Fibroblast of gingiva (primary cell): ENCODE data around the gene SHANK2.

ENCODE experiments used
- DNase-seq: peaks from one replicate; pipeline ENCODE4 v3.0.0-alpha.2; 2011; ENCODE audit warnings: low read depth

Gene SHANK2

DNA sequence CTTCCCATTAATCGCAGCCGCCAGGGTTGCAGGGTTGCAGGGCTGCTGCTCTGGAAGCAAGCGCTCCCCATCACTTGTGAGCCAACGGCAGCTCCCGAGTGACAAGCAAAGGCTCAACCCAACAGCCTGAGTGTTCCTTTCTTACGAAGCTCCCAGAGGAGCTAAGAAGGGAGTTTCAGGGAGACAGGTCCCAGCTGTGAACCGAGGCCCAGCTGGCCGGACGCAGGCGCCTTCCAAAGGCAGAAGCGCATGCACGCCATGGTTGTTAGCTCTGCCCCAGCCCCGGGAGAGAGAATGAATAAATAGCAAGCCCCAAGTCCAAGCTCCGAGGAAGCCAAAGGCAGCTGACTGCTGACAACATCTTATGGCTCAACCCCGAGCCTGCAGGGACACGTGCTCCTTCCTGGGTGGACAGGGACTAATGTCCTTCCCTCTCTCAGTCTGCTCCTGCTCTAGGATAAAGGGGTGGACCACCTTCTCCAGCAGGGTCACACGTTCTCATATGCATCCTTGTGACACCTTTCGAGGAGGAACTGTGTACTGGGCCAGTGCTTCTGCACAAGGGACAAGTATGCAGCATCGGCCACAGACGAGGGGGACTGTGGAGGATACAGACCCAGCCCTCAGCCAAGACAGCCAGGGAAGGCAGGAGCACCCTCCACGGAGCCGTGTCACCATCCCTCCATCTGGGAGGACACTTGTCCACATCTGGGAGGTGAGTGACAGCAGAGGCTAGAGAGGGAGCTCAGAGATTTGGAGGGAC lies 29.9 kb downstream of the SHANK2 start:
- no peak for DNase-seq

DNA sequence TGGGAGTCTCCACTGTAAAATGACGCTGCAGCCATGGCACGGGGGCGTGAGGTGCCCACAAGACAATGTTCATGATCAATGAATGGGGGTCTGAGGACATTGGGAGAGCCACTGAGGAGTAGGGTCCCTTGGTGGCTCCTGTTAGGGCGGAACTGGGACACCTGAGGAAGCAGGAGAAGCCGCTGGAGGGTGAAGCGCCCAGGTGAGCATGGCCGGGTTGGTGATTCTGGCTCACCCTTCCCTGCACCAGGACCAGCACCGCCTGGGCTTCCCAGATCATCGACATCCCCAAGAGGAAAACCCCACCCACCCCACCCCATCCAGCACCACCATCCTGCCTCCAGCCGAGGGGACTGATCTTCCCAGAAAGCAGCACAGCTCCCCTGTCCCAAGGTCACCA lies 30.6 kb downstream of the SHANK2 start:
- no peak for DNase-seq

DNA sequence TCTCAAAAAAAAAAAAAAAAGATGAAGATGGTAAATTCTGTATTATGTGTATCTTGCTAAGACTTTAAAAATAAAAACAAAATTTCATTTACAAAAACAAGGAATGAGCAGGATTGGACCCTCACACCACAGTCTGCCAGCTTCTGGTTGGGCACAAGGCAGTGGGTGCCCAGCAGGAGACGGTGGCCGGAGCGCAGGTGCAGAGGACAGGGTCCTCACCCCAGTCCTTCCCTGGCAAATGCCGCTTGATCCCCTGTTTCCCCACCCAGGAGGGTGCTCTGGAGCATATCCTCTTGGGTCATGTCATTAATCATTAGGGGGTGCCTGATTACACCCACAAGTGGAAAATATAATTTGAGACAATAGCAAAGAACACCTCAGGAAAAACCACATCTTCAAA lies 31.2 kb downstream of the SHANK2 start:
- DNase-seq = no peak

DNA sequence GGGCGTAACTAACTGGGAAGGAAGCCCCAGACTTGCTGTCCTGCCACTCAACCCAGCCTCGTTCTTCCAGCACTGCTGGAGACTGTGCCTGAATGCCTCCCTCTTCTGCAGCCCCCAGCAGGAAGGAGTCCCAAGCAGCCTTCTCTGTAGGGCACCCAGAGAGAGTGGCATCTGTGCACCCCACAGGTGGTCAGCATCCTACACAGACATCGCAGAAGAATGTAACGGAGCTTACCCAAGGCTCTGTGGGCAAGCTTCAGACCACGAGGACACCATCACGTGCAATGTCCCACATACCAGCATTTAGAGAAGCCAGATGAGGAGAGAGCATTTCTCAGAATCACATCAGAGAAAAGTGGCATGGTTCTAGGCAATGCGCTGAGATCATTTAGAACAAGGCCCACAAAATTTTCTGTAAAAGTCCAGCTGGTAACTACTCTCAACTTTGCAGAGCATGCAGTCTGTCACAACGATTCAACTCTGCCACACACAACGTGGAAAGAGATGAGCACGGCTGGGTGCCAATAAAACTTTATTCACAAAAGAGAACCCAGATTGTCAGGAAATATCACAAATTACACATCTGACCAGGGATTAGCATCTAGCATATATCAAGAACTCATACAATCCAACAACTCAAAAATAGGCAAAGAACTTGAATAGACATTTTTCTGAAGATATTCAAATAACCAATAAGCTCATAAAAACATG lies 33.4 kb downstream of the SHANK2 start:
- DNase-seq = no peak

DNA sequence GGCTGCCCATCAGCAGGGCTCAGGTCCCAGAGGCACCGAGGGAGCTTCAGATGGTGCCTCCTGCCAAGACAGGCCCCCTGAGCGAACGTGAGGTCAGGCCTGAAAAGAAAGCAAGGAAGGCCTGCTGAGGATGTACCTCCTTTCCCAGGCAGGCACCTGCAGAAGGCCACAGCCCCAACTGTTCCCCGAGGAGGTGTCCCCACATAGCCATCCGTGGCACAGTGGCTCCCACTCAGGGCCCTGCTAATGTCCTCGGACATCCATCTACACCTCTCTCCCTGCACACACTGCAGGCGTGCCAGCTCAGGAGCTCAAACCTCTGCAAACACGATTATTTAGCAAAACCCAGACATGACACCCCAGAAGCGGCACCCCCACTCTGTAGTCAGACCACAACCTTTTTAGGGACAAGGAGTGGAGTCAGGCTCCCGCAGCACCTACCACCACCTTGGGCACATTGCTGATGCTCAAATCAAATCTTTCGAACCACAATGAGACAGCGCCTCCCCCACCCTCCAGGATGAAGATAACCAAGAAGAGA lies 36.9 kb downstream of the SHANK2 start:
- no peak for DNase-seq

DNA sequence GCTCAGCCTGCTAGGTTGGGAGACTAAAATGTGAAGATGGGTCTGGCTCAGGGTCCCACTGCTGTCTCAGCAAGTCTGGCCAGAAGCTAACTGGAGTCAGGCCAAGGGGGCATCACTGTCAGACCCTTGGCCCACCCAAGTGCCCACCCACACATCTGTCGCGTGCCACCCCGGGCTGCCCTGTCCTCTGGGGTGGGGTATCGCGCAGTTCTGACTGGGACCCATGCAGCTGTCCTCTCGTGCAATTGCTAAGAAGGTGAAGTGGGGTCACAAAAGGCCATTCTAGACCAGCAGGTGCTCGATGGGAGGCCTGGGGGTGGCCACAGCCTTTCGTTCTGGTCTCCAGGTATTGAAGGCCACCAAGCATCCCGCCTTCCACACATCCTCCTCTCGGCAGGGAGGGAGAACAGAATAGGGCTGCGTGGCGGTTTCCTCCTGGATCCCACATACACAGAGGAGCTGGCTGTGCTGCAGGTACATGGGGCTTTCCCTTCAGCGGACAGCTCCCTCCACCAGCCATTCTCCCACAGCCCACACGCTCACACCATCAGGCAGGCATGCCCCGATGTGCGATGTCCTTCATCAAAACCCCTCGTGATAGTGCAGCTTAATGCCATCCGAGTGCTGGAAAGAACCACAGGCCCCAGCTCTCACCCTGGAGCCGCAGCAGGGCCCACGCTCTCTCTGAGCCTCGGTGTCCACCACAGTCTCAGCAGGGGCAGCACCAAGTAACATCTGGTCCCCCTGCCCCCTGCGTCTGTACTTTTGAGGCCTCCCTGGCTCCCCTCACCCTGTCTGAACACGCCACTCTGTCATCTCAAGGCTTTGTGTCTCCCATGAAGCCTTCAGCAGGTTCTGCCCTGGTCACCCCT lies 37.6 kb downstream of the SHANK2 start:
- no peak for DNase-seq

DNA sequence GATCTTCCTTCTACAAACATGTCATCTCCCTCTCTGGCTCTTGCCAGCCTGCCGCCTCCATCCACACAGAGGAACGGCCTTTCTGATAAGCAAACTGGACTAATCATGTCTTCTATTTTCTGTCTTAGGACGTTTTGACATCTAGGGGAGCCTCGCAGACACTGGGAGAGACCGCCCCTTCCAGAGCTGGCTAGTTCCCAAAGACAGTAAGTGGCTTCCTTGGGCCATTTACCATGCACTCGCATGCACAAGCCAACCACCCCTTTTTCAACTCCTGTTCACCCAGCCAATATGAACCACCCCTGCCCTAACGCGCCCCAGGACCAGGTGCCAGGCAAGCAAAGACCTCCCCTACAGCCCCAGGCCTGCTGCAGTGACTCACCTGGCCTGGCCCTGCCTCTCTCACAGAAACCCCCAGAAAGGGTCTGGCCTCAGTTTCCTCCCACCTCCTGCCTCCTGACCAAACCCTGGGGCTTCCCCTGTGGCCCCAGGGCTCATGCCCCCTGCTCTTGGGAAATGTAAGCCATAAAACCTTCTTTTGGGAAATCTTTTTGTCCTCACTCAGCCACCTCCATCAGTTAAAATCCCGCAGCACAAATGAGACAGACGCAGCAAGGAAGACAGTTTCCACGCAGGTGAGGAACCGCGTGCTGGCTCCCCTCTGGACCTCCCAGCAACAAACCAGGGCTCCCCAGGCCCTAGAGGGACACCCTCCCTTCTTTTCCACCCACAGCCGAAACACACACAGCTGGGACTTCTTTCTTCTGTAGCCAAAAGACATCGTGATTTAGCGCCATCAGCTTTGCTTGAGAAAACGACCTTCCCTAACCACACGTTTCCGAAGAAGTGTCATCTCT lies 38.5 kb downstream of the SHANK2 start:
- no peak for DNase-seq

DNA sequence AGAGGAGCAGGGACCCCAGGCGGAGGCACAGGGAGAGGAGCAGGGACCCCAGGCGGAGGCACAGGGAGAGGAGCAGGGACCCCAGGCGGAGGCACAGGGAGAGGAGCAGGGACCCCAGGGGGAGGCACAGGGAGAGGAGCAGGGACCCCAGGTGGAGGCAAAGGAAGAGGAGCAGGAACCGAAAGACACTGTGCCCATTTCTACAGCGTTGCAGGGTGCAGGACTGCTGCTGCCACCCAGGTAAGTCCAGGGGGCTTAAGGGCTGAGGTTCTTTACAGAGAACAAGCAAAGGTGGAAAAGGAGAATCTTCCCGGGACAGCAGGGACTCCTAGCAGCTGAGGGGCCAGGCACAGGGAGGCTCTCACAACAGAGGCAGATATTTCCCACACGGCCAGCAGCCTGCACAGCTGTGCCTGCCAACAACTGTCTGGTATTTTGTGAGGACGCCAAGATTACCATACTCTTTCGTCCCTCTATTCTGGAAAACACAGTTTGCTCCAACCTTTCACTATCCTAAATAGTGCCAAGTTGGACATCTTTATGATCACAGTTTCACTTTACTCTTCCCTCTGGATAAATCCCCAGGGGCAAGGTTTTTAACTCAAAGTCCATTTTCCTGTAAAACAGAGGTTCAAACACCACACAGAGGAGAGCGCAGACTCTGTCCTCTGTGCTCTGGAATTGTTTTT lies 39.4 kb downstream of the SHANK2 start:
- peak; percentile 75 for DNase-seq

DNA sequence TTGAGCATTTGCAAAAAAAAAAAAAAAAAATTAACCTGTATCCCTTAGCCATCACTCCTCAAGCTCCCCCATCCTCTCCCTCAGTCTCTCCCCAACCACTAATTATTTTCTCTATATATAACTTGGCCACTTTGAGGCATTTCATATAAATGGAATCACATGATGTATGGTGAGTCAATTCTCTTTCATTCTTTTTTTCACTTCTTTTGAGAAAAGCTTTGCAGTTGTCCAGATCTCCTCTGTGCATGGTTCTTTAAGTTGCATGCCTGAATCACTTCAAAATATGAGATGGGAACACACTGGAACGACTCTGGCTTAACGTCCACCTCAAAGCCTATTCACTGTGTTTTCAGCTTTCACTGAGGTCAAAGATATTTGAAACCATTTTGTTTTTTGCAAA lies 40.7 kb downstream of the SHANK2 start:
- DNase-seq = no peak

DNA sequence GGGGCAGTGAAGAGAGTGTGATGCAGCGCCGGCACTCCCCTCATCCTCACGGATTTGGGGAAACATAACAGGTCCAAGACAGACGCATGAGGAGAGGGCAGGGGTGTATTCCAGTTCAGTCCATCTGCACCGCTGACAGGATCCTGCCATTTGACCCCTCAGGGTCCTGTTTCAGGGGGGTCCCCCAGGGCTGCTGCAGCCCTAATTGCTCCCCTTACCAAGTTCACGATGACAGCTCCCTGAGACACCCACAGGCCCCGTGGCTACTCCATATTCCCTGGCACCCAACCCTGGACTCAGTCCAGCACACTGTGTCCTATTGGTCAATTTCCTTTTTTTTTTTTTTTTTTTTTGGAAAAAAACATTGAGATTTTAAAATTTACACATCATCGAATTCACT lies 41.5 kb downstream of the SHANK2 start:
- DNase-seq = no peak

DNA sequence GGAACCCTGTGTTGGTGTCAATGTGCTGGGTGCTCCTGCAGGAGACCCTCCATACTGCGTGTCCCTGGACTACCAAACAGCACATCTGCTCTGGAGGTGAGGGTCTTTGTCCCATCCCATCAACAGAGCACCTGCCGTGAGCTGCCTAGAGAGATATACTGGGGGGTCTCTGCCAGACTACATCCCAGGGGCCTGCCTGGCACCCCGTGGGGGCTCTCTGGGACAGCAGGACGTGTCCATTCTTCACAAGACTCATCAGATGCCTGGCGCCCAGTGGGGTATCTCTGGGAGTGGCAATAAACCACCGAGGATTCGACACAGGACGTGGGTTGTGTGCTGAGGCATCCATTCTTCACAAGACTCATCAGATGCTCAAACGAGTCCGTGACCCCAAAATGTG lies 42.7 kb downstream of the SHANK2 start:
- DNase-seq = no peak

DNA sequence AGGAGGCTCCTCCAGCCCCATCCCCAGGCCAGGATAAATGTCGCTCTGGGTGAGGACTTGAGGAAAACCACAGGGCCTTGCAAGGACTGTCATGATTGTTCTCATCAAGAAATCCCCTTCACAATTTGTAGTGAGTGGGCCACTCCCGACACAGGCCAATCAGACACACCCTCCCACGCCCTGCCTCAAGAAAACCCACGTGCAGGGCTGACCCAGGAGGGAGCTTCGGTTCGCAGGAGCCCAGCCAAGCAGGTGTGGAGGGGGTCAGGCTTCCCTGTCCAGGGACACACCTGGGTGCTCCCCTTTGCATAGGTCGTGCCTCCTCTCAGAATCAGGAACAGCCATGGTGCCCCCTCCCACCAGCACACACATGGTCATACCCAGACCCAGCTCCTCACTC lies 43.2 kb downstream of the SHANK2 start:
- no peak for DNase-seq

DNA sequence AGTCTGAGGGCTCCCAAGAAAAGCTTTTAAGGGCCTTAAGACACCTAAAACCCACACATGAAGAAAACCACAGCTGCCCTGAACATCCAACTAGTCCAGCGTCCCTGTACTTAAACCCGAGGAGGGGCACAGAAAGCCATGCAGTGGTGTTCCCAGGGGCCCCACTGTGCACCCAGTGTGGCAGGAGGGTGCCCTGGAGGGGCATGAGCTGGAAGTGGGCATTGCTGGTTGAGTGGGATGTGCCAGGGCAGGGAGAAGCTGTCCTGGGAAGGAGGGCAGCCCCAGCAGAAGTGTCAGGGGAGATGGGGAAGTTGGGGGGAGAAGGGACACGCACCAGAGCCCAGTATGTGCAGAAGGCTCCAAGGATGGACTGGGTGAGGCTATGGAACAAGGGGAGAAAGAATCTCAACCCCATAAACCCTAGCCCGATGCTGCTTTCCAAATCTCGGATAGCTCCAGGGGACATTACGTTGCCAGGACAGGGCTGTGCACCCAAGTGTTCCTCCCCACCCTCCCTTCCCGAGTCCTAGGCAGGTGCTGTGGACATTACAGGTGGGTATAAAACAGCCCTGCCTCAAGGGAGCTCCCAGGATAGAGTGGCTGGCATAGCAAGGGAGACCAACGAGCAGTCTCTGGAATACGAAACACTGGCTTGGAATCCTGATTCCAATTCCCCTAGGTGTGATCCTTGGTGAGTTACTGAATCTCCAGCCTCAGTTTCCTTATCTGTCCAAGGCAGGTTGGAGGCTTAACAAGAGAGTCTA lies 44.2 kb downstream of the SHANK2 start:
- no peak for DNase-seq

DNA sequence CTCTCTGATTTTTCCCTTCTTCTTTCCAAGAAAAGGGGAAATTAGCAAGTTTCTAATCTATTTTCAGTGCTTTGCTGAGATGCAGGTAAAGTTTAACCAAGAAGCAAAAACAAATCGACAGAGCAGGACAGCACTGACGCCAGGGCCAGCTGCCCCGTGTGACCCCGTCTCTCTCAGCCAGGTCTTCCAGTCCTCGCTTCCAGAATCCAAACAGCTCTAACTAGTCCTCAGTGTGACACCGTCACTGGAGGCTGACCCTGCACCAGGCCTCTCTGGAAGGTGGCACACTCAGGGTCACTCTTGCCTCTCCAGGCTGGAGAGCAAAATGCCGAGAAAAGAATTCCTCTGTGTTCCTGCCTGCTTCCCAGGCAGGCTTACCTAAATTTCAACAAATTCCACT lies 44.8 kb downstream of the SHANK2 start:
- no peak for DNase-seq

DNA sequence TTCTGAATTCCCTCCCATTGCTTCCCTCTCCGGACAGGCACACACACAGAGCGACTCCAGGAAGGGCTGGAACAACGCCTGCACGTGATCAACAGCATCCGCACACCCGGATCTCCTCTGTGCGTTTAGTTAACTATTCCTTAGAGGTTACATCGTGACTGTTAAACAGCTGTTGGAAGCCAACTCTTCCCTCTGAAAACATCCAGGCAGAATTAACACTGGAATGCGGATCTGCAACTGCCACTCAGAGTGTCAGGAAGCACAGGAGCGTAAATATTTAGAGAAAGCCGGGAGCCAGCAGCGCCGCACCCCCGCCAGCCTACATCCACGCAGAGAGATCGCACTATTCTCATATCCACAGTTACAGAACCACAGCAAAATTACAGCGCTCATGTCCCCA lies 46.2 kb downstream of the SHANK2 start:
- DNase-seq = peak; percentile 56

DNA sequence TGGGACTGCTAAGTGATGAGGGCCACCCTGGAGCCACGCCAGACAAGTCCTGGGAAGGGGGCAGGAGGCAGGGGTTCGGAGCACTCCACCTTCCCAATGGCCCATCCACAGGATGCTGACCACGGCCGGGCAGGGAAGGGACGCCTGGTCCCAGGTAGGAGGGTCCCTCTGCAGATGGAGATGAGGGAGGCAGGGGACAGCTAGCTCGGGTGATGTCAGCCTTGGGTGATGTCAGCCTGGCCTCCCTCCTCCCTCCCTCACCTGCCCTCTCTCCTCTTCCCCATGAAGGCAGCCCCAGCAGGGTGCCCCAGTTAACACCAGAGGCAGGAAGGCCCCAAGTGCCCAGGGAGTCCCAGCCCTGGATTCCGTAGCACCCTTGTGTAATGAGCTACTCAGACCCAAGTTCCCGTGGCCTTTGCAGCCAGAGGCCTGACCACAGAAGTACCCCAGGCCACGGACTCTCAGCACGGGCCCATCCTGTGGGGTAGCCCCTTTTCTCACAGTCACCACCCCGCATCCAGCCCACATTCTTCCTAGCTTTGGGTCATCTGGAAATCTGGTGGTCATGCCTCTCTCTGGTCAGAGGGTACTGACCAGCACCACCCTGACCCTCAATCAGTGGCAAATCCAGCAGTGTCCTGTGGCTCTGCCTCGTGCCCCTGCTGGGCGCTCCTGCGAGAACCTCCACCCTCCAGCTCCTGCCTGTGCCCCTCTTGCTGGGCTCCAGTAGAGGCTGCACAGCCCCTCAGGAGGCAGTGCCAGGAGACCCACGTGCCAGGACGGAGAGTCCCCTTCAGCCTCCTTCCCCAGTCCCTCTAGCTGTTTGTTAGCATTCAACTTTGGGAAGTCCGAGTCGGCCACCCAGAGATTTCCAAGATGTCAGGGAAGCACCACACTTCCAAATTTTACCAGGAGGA lies 47.4 kb downstream of the SHANK2 start:
- no peak for DNase-seq

DNA sequence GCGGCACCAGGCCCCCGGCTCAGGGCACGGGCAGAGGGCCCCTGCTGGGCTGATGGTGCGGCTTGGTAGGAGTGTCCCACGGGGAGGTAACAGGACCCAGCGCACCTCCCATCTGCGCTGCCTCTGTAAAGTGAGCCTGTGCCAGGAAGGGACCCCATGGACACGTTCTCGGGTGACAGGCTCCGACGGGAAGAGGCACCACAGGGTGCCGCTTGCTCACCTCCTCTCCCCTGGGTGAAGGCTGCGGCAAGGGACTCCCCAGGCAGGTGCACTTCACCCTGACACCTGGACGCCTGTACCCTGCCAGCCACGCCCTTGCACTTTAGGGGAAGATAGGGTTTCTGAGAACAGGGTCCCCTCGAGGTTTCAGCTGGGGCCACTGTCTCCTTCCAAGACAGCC lies 48.1 kb downstream of the SHANK2 start:
- no peak for DNase-seq

DNA sequence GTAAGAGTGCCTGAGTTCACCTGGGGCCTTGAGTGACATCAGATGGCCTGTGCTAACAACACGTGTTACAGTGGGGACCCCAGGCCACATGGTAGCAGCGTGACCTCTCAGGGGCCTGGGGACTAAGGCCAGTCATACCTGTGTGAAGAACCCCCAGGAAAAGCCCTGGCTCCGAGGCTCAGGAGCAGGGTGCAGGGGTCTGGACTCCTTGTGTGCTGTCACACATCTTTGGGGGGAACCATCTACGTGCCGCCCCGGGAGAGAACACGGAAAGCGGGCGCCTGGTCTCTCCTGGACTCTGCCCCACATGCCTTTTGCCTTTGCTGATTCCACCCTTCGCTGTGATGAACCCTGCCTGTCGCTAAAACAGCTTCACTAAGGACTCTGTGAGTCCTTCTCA lies 48.7 kb downstream of the SHANK2 start:
- DNase-seq = no peak

DNA sequence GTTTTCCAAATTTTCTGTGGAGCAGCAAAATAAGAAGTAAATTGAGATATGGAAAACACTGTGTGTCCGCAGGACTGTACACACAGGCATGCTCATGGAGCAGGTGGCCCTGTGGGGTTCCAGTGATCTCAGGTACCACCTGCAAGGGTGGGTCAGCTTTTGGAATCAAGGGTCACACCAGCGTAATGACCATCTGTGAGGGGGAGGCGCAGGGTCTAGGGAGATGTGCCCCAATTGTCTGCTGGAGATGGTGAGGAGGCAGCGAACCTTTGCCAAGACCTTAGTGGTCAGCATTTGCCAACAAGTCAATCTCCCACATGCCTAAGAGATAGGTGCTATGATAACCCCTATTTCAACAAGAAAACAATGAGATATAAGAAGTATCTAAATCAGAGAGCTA lies 49.4 kb downstream of the SHANK2 start:
- DNase-seq = no peak
